ENCODE data around the gene TRPV4.

GRCh38 chr12:109760031-109760929 is 72.9 kb downstream of the TRPV4 start:
- TF ChIP-seq, protein P1, sequence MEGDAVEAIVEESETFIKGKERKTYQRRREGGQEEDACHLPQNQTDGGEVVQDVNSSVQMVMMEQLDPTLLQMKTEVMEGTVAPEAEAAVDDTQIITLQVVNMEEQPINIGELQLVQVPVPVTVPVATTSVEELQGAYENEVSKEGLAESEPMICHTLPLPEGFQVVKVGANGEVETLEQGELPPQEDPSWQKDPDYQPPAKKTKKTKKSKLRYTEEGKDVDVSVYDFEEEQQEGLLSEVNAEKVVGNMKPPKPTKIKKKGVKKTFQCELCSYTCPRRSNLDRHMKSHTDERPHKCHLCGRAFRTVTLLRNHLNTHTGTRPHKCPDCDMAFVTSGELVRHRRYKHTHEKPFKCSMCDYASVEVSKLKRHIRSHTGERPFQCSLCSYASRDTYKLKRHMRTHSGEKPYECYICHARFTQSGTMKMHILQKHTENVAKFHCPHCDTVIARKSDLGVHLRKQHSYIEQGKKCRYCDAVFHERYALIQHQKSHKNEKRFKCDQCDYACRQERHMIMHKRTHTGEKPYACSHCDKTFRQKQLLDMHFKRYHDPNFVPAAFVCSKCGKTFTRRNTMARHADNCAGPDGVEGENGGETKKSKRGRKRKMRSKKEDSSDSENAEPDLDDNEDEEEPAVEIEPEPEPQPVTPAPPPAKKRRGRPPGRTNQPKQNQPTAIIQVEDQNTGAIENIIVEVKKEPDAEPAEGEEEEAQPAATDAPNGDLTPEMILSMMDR (conservative IDR thresholded peaks at IDR 0.05; ENCODE audit: low read depth in 2 of 2): no peak
- TF ChIP-seq CREB1 (CRISPR knock-in tag; IDR thresholded peaks at IDR 0.05; ENCODE audit: low read depth) (no peak), POLR2AphosphoS5 (IDR thresholded peaks at IDR 0.05; ENCODE audit: low read depth) (no peak), JUNB (IDR thresholded peaks at IDR 0.05; ENCODE audit: unreplicated experiment) (no peak), EZH2 (IDR thresholded peaks at IDR 0.05; ENCODE audit: low read depth, unreplicated experiment) (no peak), NANOG (IDR thresholded peaks at IDR 0.05; ENCODE audit: borderline replicate concordance) (no peak), EZH2phosphoT487 (IDR thresholded peaks at IDR 0.05; ENCODE audit: unreplicated experiment) (no peak), STAT1 (IDR thresholded peaks at IDR 0.05; ENCODE audit: unreplicated experiment) (no peak)
- TF ChIP-seq, protein P2, sequence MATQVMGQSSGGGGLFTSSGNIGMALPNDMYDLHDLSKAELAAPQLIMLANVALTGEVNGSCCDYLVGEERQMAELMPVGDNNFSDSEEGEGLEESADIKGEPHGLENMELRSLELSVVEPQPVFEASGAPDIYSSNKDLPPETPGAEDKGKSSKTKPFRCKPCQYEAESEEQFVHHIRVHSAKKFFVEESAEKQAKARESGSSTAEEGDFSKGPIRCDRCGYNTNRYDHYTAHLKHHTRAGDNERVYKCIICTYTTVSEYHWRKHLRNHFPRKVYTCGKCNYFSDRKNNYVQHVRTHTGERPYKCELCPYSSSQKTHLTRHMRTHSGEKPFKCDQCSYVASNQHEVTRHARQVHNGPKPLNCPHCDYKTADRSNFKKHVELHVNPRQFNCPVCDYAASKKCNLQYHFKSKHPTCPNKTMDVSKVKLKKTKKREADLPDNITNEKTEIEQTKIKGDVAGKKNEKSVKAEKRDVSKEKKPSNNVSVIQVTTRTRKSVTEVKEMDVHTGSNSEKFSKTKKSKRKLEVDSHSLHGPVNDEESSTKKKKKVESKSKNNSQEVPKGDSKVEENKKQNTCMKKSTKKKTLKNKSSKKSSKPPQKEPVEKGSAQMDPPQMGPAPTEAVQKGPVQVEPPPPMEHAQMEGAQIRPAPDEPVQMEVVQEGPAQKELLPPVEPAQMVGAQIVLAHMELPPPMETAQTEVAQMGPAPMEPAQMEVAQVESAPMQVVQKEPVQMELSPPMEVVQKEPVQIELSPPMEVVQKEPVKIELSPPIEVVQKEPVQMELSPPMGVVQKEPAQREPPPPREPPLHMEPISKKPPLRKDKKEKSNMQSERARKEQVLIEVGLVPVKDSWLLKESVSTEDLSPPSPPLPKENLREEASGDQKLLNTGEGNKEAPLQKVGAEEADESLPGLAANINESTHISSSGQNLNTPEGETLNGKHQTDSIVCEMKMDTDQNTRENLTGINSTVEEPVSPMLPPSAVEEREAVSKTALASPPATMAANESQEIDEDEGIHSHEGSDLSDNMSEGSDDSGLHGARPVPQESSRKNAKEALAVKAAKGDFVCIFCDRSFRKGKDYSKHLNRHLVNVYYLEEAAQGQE (IDR thresholded peaks at IDR 0.05; ENCODE audit: unreplicated experiment): no peak
- TF ChIP-seq, protein P3, sequence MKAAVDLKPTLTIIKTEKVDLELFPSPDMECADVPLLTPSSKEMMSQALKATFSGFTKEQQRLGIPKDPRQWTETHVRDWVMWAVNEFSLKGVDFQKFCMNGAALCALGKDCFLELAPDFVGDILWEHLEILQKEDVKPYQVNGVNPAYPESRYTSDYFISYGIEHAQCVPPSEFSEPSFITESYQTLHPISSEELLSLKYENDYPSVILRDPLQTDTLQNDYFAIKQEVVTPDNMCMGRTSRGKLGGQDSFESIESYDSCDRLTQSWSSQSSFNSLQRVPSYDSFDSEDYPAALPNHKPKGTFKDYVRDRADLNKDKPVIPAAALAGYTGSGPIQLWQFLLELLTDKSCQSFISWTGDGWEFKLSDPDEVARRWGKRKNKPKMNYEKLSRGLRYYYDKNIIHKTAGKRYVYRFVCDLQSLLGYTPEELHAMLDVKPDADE (IDR thresholded peaks at IDR 0.05): no peak

All from GM23338 (cell line).